NCI-H1417 treated with DMSO at 0.1 percent for 48 hours (cell line): ENCODE measurements around the gene ETDB.
"Not testable (repeated sequence)": the region's sequence is repeated elsewhere in the genome, so short reads cannot be mapped to it uniquely, and the experiment has no call there.

Source experiments
- DNase-seq: peaks from one replicate; lab custom pipeline; 2025; lab: John Stamatoyannopoulos, UW

ETDB gene

DNA sequence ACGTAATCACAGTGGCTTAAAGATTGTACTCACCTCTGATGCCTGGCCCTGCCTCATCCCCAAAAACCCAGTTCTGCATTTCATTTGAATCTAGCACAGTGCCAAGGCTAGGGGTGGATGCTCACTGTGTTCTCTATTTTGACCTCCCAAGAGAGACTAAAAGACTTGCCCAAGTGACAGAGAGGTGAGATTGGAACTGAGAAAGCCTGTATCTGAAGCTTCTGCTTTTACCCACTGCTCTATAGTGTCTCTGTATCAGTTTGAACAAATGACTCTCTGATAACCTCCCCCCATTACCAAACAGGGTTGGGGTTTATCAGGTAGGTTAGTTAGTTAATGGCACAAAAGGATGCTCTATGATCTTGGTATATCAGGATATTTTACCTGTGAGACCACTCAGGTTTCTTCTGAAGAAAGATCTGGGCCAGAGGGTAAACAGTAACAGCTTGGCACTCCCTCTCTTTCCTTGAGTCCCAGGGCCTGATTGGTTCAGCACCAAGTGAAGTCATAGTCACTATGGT is at the start of gene ETDB:
Gene ETDB, minus strand, starts transcription at position 471 of the 521 bp plus-strand sequence. CDS start 1,265 bp downstream, outside the sequence.
- DNase-seq = not testable (repeated sequence)

DNA sequence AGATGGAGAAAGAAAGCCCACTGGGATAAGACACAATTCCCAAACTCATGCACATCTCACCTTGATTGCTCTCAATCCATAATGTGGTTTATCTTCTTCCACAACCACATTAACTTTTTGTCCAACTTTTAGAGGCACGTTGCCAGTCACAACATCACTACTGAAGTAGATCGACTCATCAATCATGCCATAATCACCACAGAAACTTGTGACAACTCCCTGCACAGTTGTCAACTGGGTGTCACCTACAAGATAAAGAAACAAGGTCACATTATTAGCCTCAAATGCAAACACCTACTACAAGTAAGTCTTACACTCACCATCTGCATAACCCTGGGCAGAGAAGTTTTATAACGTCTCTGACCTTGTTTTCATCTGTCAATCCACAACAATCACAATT is 49.2 kb upstream of the ETDB start:
- not testable (repeated sequence) for DNase-seq

DNA sequence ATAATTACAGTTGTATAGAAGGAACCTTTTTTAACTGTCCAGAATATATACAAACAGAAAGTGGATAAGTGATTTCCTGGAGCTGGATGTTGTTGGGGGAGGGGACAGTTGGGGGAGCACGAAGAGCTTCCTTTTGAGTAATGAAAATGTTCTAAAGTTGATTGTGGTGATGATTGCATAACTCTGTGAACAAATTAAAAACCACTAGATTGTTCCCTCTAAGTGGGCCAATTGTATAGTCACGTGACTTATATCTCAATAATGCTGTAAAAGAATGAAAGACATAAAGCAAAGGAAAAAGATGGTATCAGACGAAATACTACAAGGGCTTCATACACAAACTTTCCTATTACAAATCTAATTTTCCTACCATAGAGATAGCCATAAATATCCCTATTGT is 48.2 kb upstream of the ETDB start:
- DNase-seq = no peak

DNA sequence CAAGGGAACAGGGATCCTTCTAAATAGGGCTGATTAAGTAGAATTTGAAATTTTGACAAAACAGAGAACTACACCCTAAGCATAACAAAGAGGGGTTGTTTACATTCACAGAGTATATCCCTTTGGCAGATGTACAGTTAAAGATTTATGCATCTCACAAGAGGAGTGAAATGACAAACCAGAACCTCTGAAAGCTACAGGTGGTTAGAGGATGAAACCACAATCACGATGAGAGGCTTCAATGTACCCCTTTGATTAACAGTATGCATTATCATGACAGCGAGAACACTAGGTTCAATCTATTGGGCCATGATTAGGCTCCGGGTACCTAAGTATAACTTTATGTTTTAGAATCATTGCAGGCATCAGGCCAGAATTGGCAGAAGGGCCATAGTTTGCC is 34.4 kb upstream of the ETDB start:
- DNase-seq = not testable (repeated sequence)

DNA sequence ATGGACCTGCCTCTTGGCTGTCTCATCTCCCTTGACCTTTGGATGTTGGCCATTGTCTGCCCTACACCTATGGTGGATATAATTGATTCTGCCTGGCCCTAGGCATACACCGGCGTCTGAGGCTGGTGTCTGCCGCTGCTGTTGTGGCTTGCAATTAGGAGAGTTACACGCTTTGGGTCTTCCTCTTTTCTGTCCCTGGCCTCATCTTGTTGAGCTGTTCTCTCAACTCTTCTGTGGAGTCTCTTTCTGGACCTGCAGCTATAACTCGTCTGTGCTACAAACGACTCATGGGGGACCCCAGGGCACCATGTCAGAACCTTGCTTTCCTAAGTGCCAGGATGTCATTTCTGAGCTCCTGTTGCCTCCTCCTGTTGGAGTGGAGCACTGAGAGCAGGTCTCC is 5.8 kb upstream of the ETDB start:
- not testable (repeated sequence) for DNase-seq

DNA sequence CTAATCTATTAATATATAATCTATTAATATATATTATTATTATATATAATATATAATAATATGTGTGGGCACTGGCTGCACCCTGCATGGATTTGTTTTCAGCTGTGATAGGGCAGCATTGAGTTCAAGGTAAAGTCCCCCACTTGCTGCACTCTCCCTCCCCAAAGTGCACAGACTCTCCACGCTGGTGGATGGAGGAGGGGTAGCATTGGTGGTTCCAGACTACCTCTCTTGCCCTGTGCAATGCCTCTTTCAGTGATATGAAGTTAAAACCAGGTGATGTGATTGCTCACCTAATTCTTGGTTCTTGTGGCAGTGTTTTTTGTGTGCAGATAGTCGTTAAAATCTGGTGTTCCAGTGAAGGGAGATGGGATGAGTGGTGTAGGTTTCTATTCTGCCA is 4.3 kb downstream of the ETDB start:
- not testable (repeated sequence) for DNase-seq

DNA sequence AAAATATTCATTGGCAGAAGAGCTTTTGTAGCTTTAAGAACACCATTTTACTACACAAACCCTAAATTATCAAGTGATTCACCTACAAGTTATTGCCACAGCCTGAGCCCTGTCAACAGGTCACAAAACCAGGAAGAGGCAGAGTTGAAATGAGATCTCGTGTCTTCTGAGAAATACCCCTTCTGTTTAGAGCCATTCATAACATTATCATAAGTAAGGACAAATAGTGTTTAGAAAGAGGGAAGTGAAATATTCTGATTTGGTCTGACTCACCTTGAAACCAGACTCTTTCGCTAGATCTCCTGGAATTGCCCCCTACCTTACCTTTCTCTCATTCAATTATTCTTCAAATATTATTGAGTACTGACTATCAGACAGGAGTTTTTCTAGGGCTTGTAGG is 5.9 kb downstream of the ETDB start:
- DNase-seq = no peak

DNA sequence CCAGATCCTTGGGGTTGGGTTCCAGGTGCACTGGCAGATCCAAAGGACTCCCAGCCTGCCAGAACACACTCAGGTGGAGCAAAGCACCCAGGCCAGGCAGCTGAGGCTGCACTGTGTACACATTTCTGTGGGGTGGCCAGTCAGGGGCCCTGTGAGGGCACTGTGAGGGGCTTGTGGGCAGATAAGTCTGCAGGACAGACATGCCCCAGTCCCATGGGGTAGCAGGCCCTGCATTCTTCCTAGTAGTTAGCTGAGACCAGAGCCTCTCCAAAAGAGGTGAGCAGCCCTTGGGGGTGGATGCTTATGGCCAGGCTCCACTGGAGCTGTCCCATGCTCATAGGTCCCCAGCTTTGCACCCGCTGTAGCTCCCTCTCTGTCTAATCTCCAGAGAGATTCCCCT is 7.6 kb downstream of the ETDB start:
- no peak for DNase-seq

DNA sequence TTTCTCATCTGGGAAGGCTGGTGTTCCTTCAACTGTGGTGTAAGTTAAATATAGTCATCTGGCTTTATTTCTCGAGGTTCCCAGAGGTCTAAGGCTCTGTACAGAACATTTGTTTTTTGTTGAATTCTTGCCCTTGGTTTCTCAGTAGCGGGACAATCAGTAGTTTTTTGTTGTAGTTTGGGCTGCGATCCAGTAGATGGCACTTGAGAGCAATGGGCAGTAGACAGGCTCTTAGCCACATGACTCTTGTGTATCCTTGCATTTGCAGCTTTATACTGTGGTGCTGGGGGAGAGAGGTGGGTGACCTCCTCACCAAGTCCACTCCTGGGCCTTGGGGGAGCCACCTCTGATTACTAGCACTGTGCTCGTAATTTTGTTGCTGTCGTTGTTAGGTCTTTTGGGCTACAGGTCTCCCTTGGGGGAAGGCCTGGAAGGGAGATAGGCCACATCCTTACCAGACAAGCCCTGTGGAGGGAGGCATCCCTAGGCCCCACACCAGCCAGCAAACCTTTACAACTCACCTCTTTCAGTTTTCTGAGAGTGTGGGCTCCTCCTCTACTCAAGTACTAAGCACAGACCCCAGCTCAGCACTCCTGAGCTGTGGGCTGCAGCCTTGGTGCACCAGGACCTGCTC is 8.1 kb downstream of the ETDB start:
- DNase-seq = no peak

DNA sequence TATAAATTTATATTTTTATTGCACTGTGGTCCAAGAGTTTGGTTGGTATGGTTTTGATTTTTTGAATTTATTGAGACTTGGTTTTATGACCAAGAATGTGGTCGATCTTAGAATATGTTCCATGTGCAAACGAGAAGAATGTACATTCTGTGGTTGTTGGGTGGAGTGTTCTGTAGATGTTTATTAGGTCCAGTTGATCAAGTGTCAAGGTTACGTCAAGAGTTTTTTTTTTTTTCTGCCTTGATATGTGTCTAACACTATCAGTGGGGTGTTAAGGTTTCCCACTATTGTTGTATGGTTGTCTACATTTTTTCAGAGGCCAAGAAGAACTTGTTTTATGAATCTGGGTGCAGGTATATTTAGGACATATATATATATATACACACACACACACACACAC is 10.8 kb downstream of the ETDB start:
- DNase-seq = no peak

DNA sequence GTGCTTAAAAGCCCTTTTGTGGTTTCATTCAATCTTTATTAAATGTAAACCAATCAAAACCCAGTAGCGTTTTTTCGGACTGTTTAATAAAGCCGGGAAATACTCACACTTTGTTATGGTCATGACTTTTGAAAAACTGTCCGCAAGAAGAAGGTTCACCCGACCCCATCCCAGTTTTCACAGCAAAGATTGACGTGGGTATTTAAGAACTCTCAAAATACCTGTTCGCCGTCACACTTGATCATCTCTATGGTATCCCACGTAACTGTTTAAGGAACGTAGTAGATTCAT is 20.9 kb downstream of the ETDB start:
- no peak for DNase-seq

DNA sequence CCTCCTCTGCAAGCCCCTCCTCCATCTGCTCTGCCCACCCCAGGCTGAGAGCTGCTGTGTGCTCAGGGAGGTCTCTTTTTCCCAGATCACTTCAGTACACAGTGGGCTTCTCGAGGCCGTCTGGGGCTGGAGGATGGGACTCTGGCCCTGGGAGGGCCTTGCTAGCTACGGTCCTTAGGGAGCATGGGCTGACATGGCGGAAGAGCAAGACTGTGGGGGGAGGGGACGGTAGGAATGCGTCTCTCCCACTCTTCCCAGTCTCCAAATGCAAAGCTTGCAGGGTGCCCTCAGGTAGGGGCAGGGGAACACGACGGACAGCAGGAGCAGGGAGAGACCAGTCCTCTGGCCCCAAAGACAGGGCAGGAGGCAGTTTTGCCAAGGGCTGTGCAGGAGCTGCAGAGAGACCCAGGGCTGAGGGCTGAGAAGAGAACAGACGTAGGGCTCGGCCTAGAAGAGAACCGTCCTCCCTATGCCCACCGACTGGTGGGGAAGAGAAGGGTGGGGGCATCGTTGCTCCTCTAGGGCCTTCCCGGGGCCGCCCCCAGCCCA is 23.1 kb downstream of the ETDB start:
- not testable (repeated sequence) for DNase-seq

DNA sequence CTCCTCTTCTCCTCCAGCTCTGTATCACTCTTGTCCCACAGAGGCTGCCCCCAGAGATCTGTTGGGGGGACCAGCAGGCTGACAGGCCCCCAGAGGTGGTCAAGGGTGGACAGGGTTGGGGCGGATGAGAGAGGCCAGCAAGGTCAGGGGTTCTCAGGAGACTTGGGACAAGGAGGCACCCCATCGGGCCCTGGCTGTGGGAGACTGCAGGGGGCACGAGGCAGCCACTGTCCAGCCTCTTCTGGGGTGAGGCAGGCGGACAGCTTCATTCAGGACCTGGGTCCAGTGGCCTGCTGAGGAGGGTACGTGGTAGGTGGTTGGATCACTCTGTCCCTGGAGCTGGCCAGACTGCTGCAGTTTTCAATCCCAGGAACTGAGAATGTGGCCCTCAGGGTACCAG is 24.6 kb downstream of the ETDB start:
- no peak for DNase-seq

DNA sequence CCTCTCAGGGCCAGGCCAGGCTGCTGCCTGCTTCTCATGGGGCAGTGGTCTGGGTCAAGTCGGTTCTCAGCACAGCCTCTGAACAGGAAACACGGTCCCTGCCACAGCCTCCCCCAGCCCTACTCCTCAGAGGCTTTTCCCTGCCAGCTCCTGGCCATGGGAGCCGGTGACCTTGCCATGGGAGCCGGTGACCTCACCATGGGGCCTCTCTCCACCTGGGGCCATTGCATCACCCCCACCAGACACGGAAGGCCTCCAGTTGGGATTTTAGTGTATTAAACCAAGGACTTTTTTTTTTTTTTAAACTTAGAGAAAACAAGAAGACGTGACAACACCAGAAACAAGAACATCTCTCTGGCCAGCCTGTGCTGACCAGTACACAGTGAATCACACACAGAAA is 25.6 kb downstream of the ETDB start:
- DNase-seq = no peak

DNA sequence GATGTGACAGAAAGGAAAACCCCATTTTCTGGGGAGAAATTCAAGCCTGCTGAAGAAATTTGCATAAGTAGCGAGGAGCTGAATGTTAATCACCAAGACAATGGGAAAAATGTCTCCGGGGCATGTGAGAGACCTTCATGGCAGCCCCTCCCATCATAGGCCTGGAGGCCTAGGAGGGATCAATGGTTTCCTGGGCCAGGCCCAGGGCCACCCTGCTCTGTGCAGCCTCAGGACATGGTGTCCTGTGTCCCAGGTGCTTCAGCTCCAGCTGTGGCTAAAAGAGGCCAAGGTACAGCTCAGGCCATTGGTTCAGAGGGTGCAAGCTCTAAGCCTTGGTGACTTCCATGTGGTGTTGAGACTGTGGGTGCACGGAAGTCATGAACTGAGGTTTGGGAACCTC is 31.2 kb downstream of the ETDB start:
- no peak for DNase-seq

DNA sequence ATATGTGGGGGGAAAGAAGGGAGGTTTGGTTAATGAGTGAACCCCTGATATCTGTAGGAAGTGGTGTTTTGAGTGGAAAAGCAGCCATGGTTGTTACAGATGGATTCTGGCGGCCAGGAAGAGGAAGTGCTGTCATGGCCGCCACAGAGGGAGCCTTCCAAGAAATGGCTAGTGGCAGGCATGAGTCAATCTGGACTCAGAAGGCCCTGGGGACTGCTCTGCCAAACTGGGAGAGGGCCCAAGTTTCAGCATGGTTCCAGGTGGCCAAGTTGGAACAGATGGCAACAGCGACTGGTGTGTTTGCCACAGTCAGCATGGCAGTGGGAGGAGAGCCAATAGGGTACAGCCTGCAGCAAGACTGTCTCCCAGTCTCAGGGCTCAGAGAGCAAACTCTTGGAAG is 32.5 kb downstream of the ETDB start:
- no peak for DNase-seq

DNA sequence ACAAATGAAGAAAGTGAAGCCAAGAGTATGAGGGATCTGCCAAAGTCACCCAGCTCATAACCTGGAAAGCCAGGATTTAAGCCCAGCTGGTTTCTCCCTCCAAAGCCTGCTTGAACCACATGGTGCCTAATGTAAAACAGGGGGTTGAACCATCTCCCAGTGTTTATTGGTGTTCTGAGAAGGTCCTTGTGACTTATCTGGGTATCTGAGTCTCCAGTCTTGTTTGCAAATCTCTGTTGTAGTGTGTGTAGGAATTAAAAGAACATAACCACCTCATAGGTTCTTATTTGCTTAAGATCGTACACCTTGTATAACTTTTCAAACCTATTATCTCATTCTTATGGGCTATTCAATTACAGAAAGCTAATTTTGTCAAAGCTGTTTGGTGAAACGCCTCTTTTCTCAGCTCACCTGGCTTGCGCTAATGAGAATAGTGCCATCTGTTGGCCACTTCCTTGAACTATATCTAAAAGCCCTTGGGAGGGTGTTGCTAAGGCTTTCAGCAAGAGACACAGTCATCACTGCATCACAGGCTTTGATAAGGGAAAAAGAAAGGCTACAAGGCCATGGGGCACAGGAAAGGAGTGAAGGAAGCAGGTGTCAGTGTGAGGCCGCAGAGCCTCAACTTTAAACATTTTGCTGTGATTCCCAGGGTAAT is 34.0 kb downstream of the ETDB start:
- DNase-seq = no peak

DNA sequence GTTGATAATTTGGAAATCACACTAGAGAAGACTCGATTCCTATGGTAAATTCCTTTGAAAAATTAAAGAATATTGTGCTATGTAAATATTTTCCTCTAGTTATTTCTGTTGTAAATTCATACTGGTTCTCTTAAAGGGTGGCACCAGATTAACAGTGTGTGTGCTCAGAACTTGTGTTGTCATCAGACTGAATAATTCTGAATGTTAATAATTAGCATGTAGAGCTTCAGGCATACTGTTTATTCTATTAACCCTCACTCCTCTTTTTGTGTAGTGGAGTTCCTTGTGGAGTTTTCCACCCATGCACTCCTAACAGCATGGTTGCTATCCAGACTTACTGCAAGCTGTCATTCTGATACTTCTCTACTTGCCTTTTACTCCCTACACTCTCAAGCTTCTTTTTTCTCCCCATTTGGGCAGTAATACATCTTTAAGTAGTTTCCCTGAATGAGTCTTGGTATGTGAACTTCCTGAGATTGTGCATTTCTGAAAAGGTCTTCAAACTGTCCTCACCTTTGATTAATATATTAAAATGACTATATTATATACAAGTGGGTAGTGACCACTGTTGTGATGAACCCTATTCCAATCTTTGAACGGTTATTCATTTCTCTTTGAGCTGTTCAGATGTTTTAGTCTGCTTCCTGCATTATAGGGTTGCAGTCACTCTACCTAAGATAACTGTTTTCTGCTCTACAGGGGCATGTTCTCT is 38.5 kb downstream of the ETDB start:
- DNase-seq = no peak
